NT2/D1 (cell line): ENCODE results near the gene REN.

Experiments
- SUZ12 ChIP-seq: IDR thresholded peaks from 2 replicates; pipeline ENCODE4 v1.6.1; 2011; ENCODE audit not compliant: insufficient read length, insufficient read depth; ENCODE audit errors: extremely low read depth
- YY1 ChIP-seq: IDR thresholded peaks from 2 replicates; pipeline ENCODE4 v1.6.1; 2011; ENCODE audit not compliant: insufficient read length, insufficient read depth
- ZNF274 ChIP-seq: IDR thresholded peaks from 2 replicates; pipeline ENCODE4 v1.6.1; 2011; ENCODE audit warnings: mild to moderate bottlenecking, low read depth, low read length

- TF ChIP-seq YY1 (no peak), ZNF274 (no peak), SUZ12 (no peak)
Measured at GRCh38 chr1:204123376-204123775, 42.8 kb downstream of the REN start.
